GM13976 (cell line): ENCODE measurements around the gene OFD1.

Experiments
- DNase-seq: peaks from one replicate; pipeline ENCODE4 v3.0.0; 2012; ENCODE audit warnings: low spot score
- CTCF ChIP-seq: IDR thresholded peaks from 2 replicates; pipeline ENCODE4 v1.5.1; 2012; ENCODE audit warnings: borderline replicate concordance, mild to moderate bottlenecking; ENCODE audit not compliant: insufficient read depth; ENCODE audit errors: extremely low read depth, missing control alignments, control extremely low read depth
- in situ Hi-C: fragments of 300-500 bp; cut with MboI; formaldehyde crosslinking; loops from one replicate; pipeline ENCODE4 v1.12.0; 2022; ENCODE audit warnings: low sequenced_read_pairs, mixed read lengths, inconsistent platforms; ENCODE audit not compliant: unreplicated experiment

OFD1 gene

DNA sequence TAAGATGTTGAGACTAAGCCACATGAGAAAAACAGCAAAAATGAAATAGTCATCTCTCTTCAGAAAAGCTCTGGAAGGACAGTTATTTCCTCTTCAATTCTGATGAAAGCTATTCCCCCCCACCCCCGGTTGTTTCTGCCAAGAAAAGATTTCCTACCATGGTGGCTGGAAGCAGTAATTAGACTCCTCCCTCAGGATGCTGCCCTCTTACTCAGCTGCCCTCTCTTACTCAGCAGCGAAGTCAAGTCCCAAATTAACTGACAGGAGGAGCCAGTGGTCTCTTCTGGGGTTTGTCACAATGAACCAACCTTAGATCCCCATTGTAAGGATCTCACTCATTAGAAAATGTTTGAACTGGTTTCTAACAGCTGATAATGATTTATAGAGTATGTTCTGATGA is 44.4 kb downstream of the OFD1 start:
- no peak for TF ChIP-seq CTCF
- in situ Hi-C loops: no loop called here
- DNase-seq: no peak

GRCh38 chrX:13780868-13781427 is 46.4 kb downstream of the OFD1 start:
- DNase-seq: no peak
- no peak for TF ChIP-seq CTCF
- in situ Hi-C loops: no loop called here

DNA sequence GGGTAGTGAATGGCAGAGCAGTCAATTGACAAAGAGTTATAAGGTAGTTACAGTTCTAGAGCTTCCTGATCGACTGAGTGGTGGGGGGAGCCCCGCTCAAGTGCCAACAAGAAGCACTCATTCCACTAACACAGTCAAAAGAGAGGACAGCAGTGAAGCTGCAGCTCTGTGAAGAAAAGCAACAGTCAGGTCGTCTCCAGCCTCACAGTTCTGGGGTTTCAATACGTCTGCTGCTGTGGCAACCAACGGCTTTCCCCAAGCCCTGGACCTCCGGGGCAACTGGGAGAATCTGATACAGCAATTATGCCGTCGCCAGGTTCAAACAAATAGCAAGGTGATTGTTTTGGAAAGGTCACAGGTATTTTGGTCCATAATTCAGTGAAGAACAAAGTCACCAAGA is 51.5 kb downstream of the OFD1 start:
- DNase-seq: no peak
- in situ Hi-C loops: no loop called here
- no peak for TF ChIP-seq CTCF

DNA sequence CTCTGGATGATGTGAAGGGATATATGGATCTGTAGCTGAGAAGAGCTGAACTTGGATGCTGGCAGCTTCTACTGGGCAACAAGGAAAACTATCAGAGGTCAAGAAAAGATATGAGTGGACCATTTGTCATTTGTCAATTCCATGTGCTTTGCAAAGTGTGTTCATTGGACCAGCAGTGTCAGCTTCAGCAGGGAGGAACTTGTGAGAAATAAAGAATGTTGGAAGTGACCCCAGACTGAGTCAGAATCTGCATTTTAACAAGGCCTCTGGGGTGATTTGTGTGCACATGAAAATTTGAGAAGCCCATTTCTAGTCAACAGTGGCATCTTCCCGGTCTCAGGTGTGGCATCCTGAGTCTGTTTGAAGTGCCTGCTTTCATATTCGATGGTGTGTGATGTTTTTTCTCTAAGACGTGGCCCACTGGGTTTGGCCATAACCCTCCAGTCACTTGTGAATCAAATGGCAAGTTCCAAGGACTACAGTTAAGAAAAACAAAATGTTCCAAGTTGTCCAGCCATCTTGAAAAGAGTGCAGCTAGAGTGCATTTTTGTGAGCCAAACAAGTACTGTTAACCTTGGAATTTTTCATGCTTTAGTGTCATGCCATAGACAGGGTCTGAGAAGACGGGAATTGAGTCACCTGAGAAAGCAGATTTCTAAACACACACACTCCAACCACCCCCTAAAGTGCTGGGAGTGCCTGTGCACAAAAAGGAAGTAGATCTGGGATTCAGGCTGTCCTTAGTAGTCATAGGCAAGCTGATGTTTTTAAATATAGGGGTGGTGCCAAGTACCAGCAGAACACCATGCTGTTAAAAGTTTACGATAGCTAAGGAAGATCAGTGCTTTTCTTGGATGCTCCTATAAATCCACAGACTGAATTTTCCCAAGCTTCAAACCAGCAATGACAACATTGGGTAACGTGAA is 55.9 kb downstream of the OFD1 start:
- no peak for DNase-seq
- in situ Hi-C loops: no loop called here
- no peak for TF ChIP-seq CTCF

DNA sequence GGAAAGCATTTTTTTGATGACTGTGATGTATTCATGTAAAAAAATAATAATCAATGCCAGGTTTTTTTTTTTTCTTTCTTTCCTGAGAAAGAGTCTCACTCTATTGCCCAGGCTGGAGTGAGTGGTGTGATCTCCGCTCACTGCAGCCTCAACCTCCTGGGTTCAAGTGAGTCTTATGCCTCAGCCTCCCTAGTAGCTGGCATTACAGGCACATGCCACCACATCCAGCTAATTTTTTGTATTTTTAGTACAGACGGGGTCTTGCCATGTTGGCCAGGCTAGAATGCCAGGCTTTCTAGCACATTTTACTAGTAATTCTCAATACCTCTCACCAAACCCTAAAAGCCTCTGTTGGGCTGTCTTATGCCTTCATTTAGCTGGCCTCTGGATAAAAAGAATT is 56.6 kb downstream of the OFD1 start:
- DNase-seq: no peak
- no peak for TF ChIP-seq CTCF
- in situ Hi-C loops: no loop called here

DNA sequence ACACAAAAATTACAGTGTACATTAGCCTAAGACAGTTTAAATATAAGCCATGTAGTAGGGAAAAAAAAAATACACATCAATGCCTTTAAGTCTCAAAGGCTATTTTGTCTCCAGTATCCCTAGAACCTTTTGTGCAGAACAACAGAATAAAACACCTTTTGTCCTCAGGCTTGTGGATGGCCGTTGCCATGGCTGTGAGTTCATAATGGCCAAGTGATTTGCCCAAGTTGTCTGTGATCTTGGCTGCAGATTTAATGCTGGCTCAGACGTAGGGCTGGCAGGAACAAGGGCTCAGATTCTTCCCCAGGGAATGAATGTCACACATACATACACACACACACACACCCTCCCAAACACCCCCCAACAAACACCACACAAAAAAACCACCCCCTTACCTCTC is 57.0 kb downstream of the OFD1 start:
- no peak for TF ChIP-seq CTCF
- DNase-seq: no peak
- in situ Hi-C loops: no loop called here
